NB4 (cell line): ENCODE measurements around the gene WDR13.
A peak's percentile ranks its signal among the peaks of the same experiment; 100 is the strongest.
"Not testable (repeated sequence)": the region's sequence is repeated elsewhere in the genome, so short reads cannot be mapped to it uniquely, and the experiment has no call there.

Experiments
- DNase-seq: peaks from one replicate; pipeline ENCODE4 v3.0.0; 2010; ENCODE audit warnings: low read depth
- H3K4me3 ChIP-seq: one replicate; pipeline ENCODE4 v1.5.1; 2011; ENCODE audit warnings: mild to moderate bottlenecking, low read depth, low read length, moderate library complexity
- MAX ChIP-seq: IDR thresholded peaks from 2 replicates; pipeline ENCODE4 v1.6.1; 2011; ENCODE audit warnings: low read depth, low read length
- MYC ChIP-seq: IDR thresholded peaks from 2 replicates; pipeline ENCODE4 v1.6.1; 2011; ENCODE audit warnings: low read depth, low read length
- POLR2A ChIP-seq: IDR thresholded peaks from 2 replicates; pipeline ENCODE4 v1.6.1; 2011; ENCODE audit warnings: mild to moderate bottlenecking; ENCODE audit not compliant: insufficient read length; ENCODE audit errors: extremely low read depth
- TF ChIP-seq, protein P1 (sequence below): IDR thresholded peaks from one replicate; pipeline ENCODE4 v1.5.1; 2012; ENCODE audit warnings: low read depth, low read length

Gene WDR13

DNA sequence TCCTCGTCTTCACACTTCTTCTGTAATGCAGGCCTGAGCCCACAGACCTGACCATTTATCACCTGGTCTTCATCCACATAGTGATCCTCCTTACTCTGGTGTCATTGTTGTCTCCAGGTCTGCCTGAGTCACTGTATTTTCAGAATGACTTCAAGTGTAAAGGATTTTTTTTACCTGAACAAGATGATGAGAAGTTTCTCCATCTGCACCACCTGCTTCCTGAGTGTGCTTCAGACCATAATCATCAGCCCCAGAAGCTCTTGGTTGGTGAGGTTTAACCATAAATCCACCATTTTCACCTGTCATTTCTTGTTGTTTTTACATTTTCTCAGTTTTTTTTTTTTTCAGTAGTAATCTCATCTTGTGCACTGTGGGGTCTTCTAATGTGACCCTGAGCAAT lies 39.0 kb downstream of the WDR13 start:
- H3K4me3 ChIP-seq: no peak overlapping the region
- TF ChIP-seq POLR2A (no peak), MAX (no peak), MYC (no peak)
- TF ChIP-seq, protein P1, sequence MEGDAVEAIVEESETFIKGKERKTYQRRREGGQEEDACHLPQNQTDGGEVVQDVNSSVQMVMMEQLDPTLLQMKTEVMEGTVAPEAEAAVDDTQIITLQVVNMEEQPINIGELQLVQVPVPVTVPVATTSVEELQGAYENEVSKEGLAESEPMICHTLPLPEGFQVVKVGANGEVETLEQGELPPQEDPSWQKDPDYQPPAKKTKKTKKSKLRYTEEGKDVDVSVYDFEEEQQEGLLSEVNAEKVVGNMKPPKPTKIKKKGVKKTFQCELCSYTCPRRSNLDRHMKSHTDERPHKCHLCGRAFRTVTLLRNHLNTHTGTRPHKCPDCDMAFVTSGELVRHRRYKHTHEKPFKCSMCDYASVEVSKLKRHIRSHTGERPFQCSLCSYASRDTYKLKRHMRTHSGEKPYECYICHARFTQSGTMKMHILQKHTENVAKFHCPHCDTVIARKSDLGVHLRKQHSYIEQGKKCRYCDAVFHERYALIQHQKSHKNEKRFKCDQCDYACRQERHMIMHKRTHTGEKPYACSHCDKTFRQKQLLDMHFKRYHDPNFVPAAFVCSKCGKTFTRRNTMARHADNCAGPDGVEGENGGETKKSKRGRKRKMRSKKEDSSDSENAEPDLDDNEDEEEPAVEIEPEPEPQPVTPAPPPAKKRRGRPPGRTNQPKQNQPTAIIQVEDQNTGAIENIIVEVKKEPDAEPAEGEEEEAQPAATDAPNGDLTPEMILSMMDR: no peak
- no peak for DNase-seq

DNA sequence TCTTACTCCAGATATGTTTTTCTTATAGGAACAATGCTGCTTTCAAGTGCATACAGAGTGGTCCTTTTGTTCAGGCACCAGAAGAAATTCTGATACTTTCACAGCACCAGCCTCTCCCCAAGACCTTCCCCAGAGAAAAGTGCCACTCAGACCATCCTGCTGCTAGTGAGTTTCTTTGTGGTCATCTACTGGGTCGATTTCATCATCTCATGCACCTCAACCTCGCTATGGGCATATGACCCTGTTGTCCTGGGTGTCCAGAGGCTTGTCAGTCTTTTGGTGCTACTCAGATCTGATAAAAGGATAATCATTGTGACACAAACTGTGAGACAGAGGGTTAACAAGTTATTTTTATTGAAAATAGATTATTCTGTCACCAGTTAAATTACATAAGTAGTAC lies 39.5 kb downstream of the WDR13 start:
- no peak overlapping the region for H3K4me3 ChIP-seq

DNA sequence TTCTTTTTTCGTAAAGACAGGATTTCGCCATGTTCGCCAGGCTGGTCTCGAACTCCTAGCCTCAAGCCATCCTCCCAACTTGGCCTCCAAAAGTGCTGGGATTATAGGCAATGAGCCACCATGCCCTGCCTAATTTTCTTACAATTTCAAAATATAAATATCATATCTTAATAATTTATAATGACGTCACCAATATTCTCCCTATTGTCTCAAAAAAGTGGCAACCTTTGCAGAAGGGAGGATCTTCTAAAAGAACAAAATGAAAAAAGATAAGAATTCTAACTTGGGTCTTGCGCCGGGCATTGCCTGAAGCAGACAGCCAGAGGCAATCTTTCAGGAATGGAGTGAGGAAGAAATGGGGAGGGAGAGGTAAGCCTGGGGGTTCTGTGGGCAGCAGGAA lies 48.4 kb downstream of the WDR13 start:
- TF ChIP-seq MYC: no peak
- no peak overlapping the region for H3K4me3 ChIP-seq
- DNase-seq: no peak

More for the DNA sequence above, 39.5 kb downstream of the WDR13 start:
- no peak for TF ChIP-seq POLR2A
- TF ChIP-seq MAX: no peak
- no peak for TF ChIP-seq MYC
- TF ChIP-seq, protein P1: no peak
- peak; percentile 20 for DNase-seq

- DNase-seq: peak; percentile 77
- TF ChIP-seq POLR2A (no peak), MYC (peak; percentile 43; the same call in 1 of the 2 replicates), MAX (no peak)
- TF ChIP-seq, protein P1: peak; percentile 8
- no peak overlapping the region for H3K4me3 ChIP-seq
Measured at GRCh38 chrX:48648336-48648751, 51.1 kb downstream of the WDR13 start.

GRCh38 chrX:48649102-48649501 lies 51.8 kb downstream of the WDR13 start:
- DNase-seq: no peak
- no peak for TF ChIP-seq MYC

DNA sequence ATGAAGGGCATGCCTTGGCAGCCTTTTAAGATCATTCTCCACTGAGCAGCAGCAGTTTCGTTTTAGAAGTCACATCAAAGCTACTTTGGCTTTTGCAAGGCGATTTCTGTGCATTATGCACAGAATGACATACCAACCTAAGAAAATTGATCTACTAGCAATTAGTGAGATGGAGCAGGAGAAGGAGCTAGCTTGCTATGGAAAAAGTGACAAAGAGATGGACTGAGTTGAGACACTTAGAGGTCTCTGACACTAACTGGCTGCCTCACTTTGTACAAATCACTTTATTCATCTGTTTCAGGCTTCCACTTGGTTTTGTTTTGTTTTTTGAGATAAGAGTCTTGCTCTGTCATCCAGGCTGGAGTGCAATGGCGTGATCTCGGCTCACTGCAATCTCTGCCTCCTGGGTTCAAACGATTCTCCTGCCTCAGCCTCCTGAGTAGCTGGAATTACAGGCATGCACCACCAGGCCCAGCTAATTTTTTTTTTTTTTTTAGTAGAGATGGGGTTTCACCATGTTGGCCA lies 54.8 kb downstream of the WDR13 start:
- not testable (repeated sequence) for DNase-seq, H3K4me3 ChIP-seq

More at GRCh38 chrX:48649102-48649501, 51.8 kb downstream of the WDR13 start:
- H3K4me3 ChIP-seq: no peak overlapping the region

- not testable (repeated sequence) for H3K4me3 ChIP-seq, DNase-seq
Measured at GRCh38 chrX:48654746-48655145, 57.5 kb downstream of the WDR13 start.
